GM12878 (cell line): ENCODE measurements around the gene SWI5. TPM values are rescaled to one million over a fixed set of nuclear protein-coding genes. Genes with fewer than 3 reads are reported as not detected.

Source experiments
- ATAC-seq: fragments of 200-7000 bp; cut with Tn5 transposase; 3 replicates; pipeline ENCODE4 v1.9.1; 2020; ENCODE audit warnings: mild to moderate bottlenecking, moderate library complexity
- BruUV-seq: library from RNA; stranded (reverse); fragments of 400-500 nt; replicated peaks from 2 replicates; lab custom pipeline; 2021; lab: Mats Ljungman, UMichigan
- CTCF ChIA-PET: fragments of 300-600 bp; sonication (Branson Sonifier 250); formaldehyde crosslinking; extraction: SDS; loops from one replicate; lab custom pipeline; 2021; ENCODE audit warnings: inconsistent platforms; lab: Yijun Ruan, JAX
- POLR2A ChIA-PET: fragments of 350-600 bp; formaldehyde crosslinking; extraction: SDS; loops from one replicate; lab custom pipeline; 2021; ENCODE audit warnings: inconsistent platforms; lab: Charles Lee
- RAD21 ChIA-PET: fragments of 300-600 bp; sonication (Branson Sonifier 250); formaldehyde crosslinking; loops from one replicate; lab custom pipeline; 2023; ENCODE audit warnings: antibody characterized with exemption; ENCODE audit not compliant: unreplicated experiment; lab: Charles Lee
- SMC1A ChIA-PET: fragments of 300-600 bp; sonication (Branson Sonifier 250); formaldehyde crosslinking; loops from one replicate; lab custom pipeline; 2023; ENCODE audit not compliant: unreplicated experiment, uncharacterized antibody; lab: Charles Lee
- DNase-seq: peaks from one replicate; pipeline ENCODE4 v3.0.0-alpha.2; 2011; ENCODE audit warnings: low read depth, low spot score
- FAIRE-seq: peaks from 3 replicates; lab custom pipeline; 2011; peaks lifted over from hg19 to GRCh38; lab: Jason Lieb, UNC
- H2AFZ ChIP-seq: 2 replicates; pipeline ENCODE4 v1.6.0; 2011; ENCODE audit warnings: low read depth, low read length, control low read depth; ENCODE audit not compliant: control insufficient read depth
- H3K27ac ChIP-seq: 2 replicates; pipeline ENCODE4 v1.5.1; 2011; ENCODE audit warnings: control low read depth; ENCODE audit not compliant: control insufficient read depth, insufficient read depth
- H3K27me3 ChIP-seq, 2 experiments: replicated peaks in 1 of 2; 2 replicates each; pipeline versions ENCODE4 v1.6.0 to v1.6.1; 2011; ENCODE audit warnings: low read length in 1 of 2; ENCODE audit not compliant: control insufficient read depth in 2 of 2, insufficient read depth in 2 of 2
- H3K36me3 ChIP-seq, 2 experiments: 2 replicates each; pipeline ENCODE4 v1.5.1; 2011; ENCODE audit warnings: low read length in 1 of 2; ENCODE audit not compliant: control insufficient read depth in 2 of 2, insufficient read depth in 2 of 2
- H3K4me1 ChIP-seq: 2 replicates; pipeline ENCODE4 v1.6.1; 2011; ENCODE audit warnings: mild to moderate bottlenecking, low read length, moderate library complexity, mixed read lengths; ENCODE audit not compliant: control insufficient read depth, insufficient read depth
- H3K4me2 ChIP-seq: 2 replicates; pipeline ENCODE4 v1.6.0; 2011; ENCODE audit warnings: control low read depth; ENCODE audit not compliant: control insufficient read depth, insufficient read depth
- H3K4me3 ChIP-seq: fragments of 200-600 bp; sonication (generic); 2 replicates; pipeline ENCODE4 v1.5.1; 2016
- H3K79me2 ChIP-seq: 2 replicates; pipeline ENCODE4 v1.6.0; 2011; ENCODE audit warnings: low read length; ENCODE audit not compliant: control insufficient read depth, insufficient read depth
- H3K9ac ChIP-seq: 2 replicates; pipeline ENCODE4 v1.8.0; 2011; ENCODE audit warnings: low read length, control low read depth, mixed read lengths; ENCODE audit not compliant: control insufficient read depth, insufficient read depth
- H3K9me3 ChIP-seq: replicated peaks from 3 replicates; pipeline ENCODE4 v1.5.1; 2011; ENCODE audit warnings: mild to moderate bottlenecking, low read length; ENCODE audit not compliant: control insufficient read depth, insufficient read depth
- H4K20me1 ChIP-seq: 2 replicates; pipeline ENCODE4 v1.6.0; 2011; ENCODE audit not compliant: control insufficient read depth, insufficient read depth
- ATF7 ChIP-seq: fragments of 450-650 bp; IDR thresholded peaks from 2 replicates; pipeline ENCODE4 v1.6.1; 2016; ENCODE audit warnings: low read depth, mild to moderate bottlenecking
- BMI1 ChIP-seq: fragments of 450-650 bp; IDR thresholded peaks from 2 replicates; pipeline ENCODE4 v1.6.1; 2016; ENCODE audit warnings: mild to moderate bottlenecking, moderate library complexity, borderline replicate concordance
- CREB1 ChIP-seq: IDR thresholded peaks from 2 replicates; pipeline ENCODE4 v1.6.1; 2012; ENCODE audit warnings: low read depth, mild to moderate bottlenecking, inconsistent platforms
- EP300 ChIP-seq, 2 experiments: fragments of 150-350 bp in 1 of 2; IDR thresholded peaks; 2 replicates each; pipeline ENCODE4 v1.6.1; 2011 to 2012; ENCODE audit warnings: low read depth in 2 of 2, low read length in 2 of 2, borderline replicate concordance in 1 of 2, improper control_type of control experiment in 1 of 2, inconsistent platforms in 1 of 2; ENCODE audit not compliant: control insufficient read depth in 1 of 2
- LARP7 ChIP-seq: fragments of 450-650 bp; IDR thresholded peaks from 2 replicates; pipeline ENCODE4 v1.6.1; 2017; ENCODE audit warnings: mild to moderate bottlenecking
- NBN ChIP-seq: fragments of 450-650 bp; IDR thresholded peaks from 2 replicates; pipeline ENCODE4 v1.6.1; 2016
- RAD51 ChIP-seq: fragments of 450-650 bp; IDR thresholded peaks from 2 replicates; pipeline ENCODE4 v1.6.1; 2016; ENCODE audit warnings: moderate library complexity, mild to moderate bottlenecking, inconsistent platforms
- SMARCA5 ChIP-seq: fragments of 450-650 bp; IDR thresholded peaks from 2 replicates; pipeline ENCODE4 v1.6.1; 2017; ENCODE audit warnings: mild to moderate bottlenecking
- SRF ChIP-seq, 2 experiments: IDR thresholded peaks; 2 replicates each; pipeline ENCODE4 v1.6.1; 2011; ENCODE audit warnings: low read depth in 2 of 2, low read length in 2 of 2, mild to moderate bottlenecking in 1 of 2, moderate library complexity in 1 of 2
- TCF3 ChIP-seq: IDR thresholded peaks from 2 replicates; pipeline ENCODE4 v1.6.1; 2012; ENCODE audit warnings: low read depth, mild to moderate bottlenecking, low read length, borderline replicate concordance; ENCODE audit not compliant: insufficient read depth
- TCF7 ChIP-seq: IDR thresholded peaks from 2 replicates; pipeline ENCODE4 v1.6.1; 2014; ENCODE audit warnings: antibody characterized with exemption, borderline replicate concordance
- WGBS: methylation state at CpG from one replicate; pipeline ENCODE4 v1.1.6; 2016; ENCODE audit warnings: low lambda C conversion rate; ENCODE audit not compliant: insufficient replicate concordance, insufficient coverage; ENCODE audit errors: missing lambda C conversion rate; 5-methylcytosine and 5-hydroxymethylcytosine counted together
- in situ Hi-C: fragments of 300-500 bp; cut with MboI; formaldehyde crosslinking; loops from 9 replicates; pipeline ENCODE4 v1.14.3; 2018; ENCODE audit warnings: mixed read lengths
- intact Hi-C: fragments of 100-400 bp; cut with micrococcal nuclease; formaldehyde crosslinking; loops from one replicate; pipeline ENCODE4 v1.14.2; 2022; ENCODE audit not compliant: unreplicated experiment
- polyA plus RNA-seq, 11 experiments: library from polyadenylated mRNA; depleted of rRNA in 4 of 11; unstranded in 6 of 11; stranded (reverse) in 5 of 11; fragments of >200 nt; fragmentation: Nextera tagmentation in 4 of 11; fragmentation: Illumina TruSeq in 1 of 11; extraction: Ambion mirVana in 4 of 11; extraction: Trizol in 1 of 11; gene quantifications; 1 replicate in 1 of 11; 2 replicates in 10 of 11; pipeline versions ENCODE4 v1.2.1 to v1.2.3, GENCODE V29; 2011 to 2016; ENCODE audit warnings: inconsistent platforms in 2 of 11, missing spikeins in 2 of 11, low read depth in 1 of 11
- total RNA-seq, 4 experiments: library from RNA; depleted of rRNA in 3 of 4; stranded (reverse); fragments of >200 nt in 3 of 4; fragmentation: Illumina TruSeq in 1 of 4; extraction: Trizol in 1 of 4; gene quantifications; 2 replicates each; pipeline versions ENCODE4 v1.2.1 to v1.2.3, GENCODE V29; 2013 to 2021
- TF ChIP-seq, protein P1 (sequence below): fragments of 450-650 bp; IDR thresholded peaks from 2 replicates; pipeline ENCODE4 v1.6.1; 2017; ENCODE audit warnings: mild to moderate bottlenecking, low read depth, inconsistent platforms; ENCODE audit not compliant: poor library complexity, severe bottlenecking

The SWI5 gene
- total and polyA plus RNA-seq, 10 of the 15 experiments (the other 5 are each of a cell fraction or from before 2014, with no cell fraction given): 13.3 to 36.2 (median 18.1) TPM

DNA sequence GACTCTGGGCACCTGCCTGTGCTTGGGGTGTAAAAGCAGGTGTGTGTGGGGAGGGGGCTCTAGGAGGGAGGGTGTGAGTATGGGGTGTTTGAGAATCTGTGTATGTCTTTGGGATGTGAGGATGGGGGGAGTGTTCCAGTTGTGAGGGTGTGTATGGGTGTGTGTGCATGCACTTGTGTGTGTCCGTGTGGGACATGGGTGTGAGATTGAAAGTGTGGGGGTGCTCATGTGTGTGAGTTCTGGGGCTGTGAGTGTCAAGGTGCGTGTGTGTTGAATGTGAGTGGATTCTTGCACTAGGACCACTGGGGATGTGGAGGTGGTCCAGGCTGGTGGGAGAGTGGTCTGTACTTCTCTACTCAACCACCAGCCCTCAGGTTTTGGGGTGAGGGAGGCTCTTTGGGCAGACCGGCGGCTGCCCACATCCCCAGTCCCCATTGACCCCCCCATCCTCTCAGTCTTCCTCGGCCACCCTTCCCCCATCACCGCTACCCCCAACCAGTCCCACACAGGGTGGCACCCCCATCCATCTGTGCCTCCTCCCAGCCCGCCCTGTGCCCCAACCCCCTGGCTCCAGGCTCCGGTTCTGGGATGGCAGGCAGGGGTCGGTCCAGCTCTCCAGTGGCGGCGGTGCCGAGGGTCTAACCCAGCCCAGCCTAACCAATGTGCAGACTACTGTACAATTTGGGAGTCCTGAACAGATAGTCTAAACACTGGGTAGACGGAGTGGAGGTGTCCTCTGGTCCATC, 31.8 kb upstream of the SWI5 start:
- intact Hi-C loops: no loop called here
- 16% methylated on average over 9 of the region's 13 CpGs for WGBS

More for the DNA sequence above, 31.8 kb upstream of the SWI5 start:
- Histone ChIP-seq H3K4me2 (no peak overlapping the region), H3K36me3 (no peaks in the 10 kb centered on the region), H3K27ac (no peak overlapping the region), H3K79me2 (no peaks in the 10 kb centered on the region), H4K20me1 (no peaks in the 10 kb centered on the region), H2AFZ (no peak overlapping the region), H3K27me3 (no peaks in the 10 kb centered on the region), H3K4me1 (no peaks in the 10 kb centered on the region), H3K9ac (no peak overlapping the region), H3K9me3 (no peaks in the 10 kb centered on the region), H3K4me3 (no peak overlapping the region)
- BruUV-seq: no TSS peak
- in situ Hi-C loops: no loop called here
- DNase-seq (no peak), ATAC-seq (no peak; the same call in 2 of the 3 replicates), FAIRE-seq (no peak)
- TF ChIP-seq SRF (IDR thresholded peaks at IDR 0.05; ENCODE audit: low read depth in 2 of 2, low read length in 2 of 2) (no peak), NBN (no peak), RAD51 (no peak), CREB1 (no peak), LARP7 (no peak), TCF3 (no peak), BMI1 (no peak), ATF7 (no peak), TCF7 (no peak), SMARCA5 (no peak), EP300 (IDR thresholded peaks at IDR 0.05; ENCODE audit: borderline replicate concordance in 1 of 2, control insufficient read depth in 1 of 2, low read depth in 2 of 2, low read length in 2 of 2) (no peak)
- TF ChIP-seq, protein P1, sequence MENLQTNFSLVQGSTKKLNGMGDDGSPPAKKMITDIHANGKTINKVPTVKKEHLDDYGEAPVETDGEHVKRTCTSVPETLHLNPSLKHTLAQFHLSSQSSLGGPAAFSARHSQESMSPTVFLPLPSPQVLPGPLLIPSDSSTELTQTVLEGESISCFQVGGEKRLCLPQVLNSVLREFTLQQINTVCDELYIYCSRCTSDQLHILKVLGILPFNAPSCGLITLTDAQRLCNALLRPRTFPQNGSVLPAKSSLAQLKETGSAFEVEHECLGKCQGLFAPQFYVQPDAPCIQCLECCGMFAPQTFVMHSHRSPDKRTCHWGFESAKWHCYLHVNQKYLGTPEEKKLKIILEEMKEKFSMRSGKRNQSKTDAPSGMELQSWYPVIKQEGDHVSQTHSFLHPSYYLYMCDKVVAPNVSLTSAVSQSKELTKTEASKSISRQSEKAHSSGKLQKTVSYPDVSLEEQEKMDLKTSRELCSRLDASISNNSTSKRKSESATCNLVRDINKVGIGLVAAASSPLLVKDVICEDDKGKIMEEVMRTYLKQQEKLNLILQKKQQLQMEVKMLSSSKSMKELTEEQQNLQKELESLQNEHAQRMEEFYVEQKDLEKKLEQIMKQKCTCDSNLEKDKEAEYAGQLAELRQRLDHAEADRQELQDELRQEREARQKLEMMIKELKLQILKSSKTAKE: no peak
- POLR2A ChIA-PET: no interaction called here
- SMC1A ChIA-PET: no interaction called here
- CTCF ChIA-PET: no interaction called here
- RAD21 ChIA-PET: no interaction called here
